GM13977 (cell line): ENCODE results near the gene NUFIP1.

ENCODE experiments used
- DNase-seq: peaks from one replicate; pipeline ENCODE4 v3.0.0; 2012; ENCODE audit warnings: low spot score
- in situ Hi-C: fragments of 300-500 bp; cut with MboI; formaldehyde crosslinking; loops from one replicate; pipeline ENCODE4 v1.12.0; 2022; ENCODE audit warnings: low sequenced_read_pairs, low pct_unique_long_range_greater_than_20kb, mixed read lengths, inconsistent platforms; ENCODE audit not compliant: unreplicated experiment
- TF ChIP-seq, protein P1 (sequence below): IDR thresholded peaks from 2 replicates; pipeline ENCODE4 v1.5.1; 2012; ENCODE audit warnings: mild to moderate bottlenecking, control low read depth; ENCODE audit not compliant: insufficient read depth; ENCODE audit errors: extremely low read depth, missing control alignments

Gene NUFIP1

DNA sequence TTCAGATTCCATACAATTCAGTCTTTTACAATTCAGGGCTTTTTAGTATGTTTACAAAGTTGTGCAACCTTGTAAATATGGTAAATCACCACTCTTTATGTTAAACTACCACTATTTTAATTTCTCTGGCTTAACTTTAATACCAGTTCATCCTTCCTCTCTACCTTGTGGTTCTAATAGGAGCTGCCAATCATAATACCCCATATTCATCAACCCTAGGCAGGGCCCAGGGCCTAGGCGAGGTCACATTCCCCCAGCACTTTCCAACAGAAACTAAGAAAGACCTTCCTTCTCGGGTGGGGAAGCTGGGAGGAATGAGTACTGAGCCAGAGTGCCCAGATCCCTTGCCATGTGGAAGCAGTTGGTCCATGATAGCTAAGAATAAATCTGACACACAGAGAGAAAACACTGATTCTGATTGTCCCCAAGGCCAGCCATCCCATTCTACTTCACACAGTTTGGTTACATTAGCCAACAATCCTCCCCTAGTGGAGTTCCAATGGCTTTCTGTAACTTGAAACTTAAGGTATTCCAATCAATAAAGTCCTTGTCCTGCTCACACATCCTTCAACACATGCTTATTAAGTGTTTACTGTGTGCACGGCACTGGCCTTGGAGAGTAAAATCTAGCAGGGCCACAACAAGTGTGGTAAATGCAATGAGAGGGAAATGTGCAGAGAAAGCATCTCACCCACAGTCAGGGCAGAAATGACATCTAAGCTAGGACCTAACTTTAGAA lies 76.8 kb downstream of the NUFIP1 start:
- TF ChIP-seq, protein P1, sequence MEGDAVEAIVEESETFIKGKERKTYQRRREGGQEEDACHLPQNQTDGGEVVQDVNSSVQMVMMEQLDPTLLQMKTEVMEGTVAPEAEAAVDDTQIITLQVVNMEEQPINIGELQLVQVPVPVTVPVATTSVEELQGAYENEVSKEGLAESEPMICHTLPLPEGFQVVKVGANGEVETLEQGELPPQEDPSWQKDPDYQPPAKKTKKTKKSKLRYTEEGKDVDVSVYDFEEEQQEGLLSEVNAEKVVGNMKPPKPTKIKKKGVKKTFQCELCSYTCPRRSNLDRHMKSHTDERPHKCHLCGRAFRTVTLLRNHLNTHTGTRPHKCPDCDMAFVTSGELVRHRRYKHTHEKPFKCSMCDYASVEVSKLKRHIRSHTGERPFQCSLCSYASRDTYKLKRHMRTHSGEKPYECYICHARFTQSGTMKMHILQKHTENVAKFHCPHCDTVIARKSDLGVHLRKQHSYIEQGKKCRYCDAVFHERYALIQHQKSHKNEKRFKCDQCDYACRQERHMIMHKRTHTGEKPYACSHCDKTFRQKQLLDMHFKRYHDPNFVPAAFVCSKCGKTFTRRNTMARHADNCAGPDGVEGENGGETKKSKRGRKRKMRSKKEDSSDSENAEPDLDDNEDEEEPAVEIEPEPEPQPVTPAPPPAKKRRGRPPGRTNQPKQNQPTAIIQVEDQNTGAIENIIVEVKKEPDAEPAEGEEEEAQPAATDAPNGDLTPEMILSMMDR, result no peak
- DNase-seq, result no peak
- in situ Hi-C loops, result no loop called here

GRCh38 chr13:44908712-44909111 lies 80.6 kb downstream of the NUFIP1 start:
- in situ Hi-C loops, result no loop called here
- no peak for DNase-seq
- TF ChIP-seq, protein P1, result no peak

GRCh38 chr13:44908266-44908665 lies 81.0 kb downstream of the NUFIP1 start:
- DNase-seq, result no peak
- TF ChIP-seq, protein P1, result no peak
- in situ Hi-C loops, result no loop called here

- in situ Hi-C loops, result no loop called here
- no peak for DNase-seq
Observed at GRCh38 chr13:44906713-44907112, 82.6 kb downstream of the NUFIP1 start.

GRCh38 chr13:44906230-44906629 lies 83.0 kb downstream of the NUFIP1 start:
- no peak for DNase-seq
- in situ Hi-C loops, result no loop called here

More at GRCh38 chr13:44906713-44907112, 82.6 kb downstream of the NUFIP1 start:
- TF ChIP-seq, protein P1, result no peak

GRCh38 chr13:44905556-44905955 lies 83.7 kb downstream of the NUFIP1 start:
- in situ Hi-C loops, result no loop called here
- TF ChIP-seq, protein P1, result no peak
- DNase-seq, result no peak

More at GRCh38 chr13:44906230-44906629, 83.0 kb downstream of the NUFIP1 start:
- TF ChIP-seq, protein P1, result no peak
